ENCODE measurements around the gene HIC2.
"Not testable (repeated sequence)": the region's sequence is repeated elsewhere in the genome, so short reads cannot be mapped to it uniquely, and the experiment has no call there.

The HIC2 gene

DNA sequence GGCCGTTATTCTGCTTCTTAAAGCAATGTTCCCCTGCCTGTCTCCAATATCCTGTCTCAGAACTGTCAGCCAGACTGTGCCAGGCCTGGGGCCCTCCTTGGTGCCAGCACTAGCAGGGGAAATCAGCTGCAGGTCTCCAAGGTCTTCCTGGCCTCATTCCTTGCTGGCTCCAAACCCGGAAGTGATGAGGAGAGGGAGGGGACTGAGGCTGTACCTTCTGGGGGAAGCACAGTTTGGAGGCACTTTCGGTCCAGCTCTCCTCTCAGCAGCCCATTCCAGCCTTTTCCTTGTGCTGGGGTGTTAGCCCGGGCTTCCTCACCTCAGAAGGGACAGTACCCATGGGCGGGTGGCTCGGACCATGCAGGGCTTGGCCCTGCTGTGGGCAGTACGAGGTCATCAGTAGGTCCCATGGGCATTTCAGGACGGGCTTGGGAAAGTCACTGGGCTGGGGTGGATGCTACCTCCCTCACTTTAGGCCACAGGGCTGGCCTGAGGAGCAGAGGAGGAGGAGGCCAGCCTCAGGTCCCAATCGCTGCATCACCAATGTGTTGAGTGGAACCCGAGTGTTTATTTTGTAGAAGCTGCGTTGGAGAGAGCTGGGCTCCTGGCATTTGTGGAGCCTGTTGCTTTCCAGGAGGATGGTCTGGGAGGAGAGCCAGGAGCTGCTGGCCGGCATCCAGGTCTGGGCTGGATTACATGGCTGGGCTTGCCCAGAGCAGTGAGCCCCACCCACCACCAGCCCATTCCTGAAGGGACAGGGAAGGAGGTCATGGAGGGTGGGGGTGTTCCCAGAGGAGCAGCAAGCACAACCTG, 19.0 kb downstream of the HIC2 start:
- not testable (repeated sequence) for DNase-seq (ENCODE audit: low spot score)

DNA sequence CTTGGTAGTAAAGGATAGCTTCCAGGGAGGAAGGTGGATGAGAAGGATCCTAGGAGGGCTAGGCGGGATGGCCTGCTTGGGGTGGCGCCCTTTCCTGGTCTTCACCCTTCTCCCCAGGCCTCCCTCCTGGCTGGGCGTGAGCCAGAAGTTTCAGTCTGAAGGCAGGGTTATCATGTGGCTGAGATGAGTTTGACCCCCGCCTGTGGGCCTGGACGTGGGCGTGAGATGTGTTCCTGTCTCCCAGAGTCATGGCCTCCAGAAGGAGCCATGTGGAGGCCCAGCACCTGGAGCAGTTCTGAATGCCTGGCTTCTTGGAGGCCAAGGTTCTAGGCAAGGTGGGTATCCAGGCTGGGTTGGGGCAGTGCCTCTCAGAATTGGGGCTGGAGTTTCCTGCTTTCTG, 20.8 kb downstream of the HIC2 start:
- not testable (repeated sequence) for DNase-seq (ENCODE audit: low spot score)

DNA sequence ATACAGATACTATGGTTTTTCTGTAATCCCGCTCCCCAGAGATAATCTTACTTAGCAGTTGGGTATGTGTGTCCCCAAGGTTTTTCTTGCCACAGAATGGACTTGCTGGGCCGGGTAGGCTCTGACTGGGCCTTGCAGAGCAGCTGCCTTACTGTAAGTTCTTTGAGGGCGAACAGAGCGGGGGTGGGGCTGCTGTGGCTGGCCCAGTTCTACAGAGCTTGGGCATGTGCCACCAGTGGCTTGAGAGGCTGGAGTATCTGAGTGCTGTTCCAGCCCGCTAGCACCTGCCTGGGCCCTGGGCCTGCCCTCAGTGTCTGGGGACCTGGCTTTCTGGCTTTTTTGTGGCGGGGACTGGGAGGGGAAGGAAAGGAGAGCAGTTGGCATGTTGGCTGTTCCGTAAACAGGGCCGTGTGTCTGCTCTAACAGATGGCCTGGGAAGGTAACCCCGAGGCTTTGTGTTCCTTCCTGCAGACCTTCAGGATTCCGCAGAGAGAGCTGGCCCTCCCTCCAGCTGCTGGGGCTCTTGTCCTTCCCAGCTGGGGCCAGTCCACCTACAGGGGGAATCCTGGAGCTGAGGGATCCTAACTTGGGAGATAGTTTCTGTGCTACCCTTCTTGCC, 23.0 kb downstream of the HIC2 start:
- not testable (repeated sequence) for DNase-seq (ENCODE audit: low spot score)

DNA sequence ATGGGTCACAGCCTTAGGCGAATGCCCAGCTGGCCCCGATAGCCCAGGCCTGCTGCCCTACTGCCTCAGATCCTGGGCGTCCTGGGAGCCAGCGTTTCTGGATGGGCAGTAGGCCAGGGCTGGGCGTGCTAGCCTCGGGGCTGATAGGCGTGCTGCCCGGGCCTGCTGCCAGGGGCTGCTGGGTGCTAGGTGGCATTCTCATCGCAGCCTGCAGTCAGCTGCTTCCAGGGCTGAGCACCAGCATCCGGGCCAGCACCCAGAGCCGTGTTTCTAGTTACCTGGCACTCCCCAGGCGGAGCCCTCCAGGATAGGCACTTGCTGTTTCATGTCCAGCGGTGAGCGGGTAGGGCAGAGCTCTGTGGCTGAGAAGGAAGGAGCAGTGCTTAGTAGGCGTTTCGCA, 23.5 kb downstream of the HIC2 start:
- not testable (repeated sequence) for DNase-seq (ENCODE audit: low spot score)

DNA sequence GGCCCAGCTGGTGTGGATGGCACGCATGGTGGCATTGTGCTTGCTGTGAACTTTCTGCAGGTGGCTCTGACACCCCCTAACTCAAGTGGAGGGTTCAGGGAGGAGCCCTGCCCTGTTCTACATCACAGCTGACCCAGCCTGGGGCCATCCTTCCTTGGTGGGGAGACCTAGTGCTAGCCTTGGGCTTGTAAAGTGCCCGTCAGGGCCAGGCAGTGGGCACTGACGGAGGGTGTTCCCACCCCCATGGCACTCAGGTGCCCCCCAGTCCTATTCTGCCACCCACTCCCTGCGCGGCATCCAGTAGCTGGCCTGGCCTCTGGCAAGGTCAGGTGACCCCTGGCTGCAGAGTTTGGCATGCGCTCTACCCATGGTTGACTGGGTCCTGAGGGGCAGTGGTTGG, 24.0 kb downstream of the HIC2 start:
- DNase-seq (ENCODE audit: low spot score) = not testable (repeated sequence)

DNA sequence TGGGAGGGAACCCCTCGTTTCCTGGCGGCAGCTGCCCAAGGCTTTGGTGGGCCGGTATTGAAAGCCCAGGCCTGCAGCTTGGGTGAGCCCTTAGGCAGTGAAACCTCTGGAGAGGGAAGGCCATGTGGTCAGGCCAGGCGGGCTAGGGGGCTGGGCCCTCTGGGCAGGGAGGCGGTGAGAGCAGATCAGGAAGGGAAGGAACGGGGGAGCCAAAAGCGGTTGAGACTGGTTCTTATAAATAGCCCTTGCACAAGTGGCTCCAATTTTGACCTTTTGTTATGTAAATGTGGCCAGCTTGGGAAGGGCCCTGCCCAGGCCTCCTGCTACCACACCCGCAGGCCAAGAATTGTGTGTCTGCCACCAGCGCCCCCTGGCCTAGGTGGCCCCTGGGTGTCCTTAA, 25.0 kb downstream of the HIC2 start:
- DNase-seq (ENCODE audit: low spot score) = not testable (repeated sequence)

DNA sequence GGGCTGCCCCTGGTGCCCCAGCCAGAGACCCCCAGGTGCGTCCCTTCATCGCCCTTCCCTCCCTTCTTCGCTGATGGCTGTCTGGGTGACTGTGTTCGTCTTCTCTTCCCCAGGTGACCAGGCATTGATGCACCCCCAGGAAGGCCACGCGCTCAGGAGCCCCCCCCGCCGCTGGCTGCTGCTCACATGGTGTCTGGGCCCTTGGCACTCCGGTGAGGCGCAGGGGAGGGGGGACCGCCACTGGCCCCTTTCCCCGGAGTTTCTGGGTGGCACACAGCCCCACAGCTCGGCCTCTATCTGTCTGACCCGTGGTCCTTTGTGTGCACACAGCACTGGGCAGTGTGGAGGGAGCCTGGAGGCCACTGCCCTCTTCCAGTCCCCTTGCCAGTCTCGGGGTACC, 25.5 kb downstream of the HIC2 start:
- DNase-seq (ENCODE audit: low spot score) = not testable (repeated sequence)

DNA sequence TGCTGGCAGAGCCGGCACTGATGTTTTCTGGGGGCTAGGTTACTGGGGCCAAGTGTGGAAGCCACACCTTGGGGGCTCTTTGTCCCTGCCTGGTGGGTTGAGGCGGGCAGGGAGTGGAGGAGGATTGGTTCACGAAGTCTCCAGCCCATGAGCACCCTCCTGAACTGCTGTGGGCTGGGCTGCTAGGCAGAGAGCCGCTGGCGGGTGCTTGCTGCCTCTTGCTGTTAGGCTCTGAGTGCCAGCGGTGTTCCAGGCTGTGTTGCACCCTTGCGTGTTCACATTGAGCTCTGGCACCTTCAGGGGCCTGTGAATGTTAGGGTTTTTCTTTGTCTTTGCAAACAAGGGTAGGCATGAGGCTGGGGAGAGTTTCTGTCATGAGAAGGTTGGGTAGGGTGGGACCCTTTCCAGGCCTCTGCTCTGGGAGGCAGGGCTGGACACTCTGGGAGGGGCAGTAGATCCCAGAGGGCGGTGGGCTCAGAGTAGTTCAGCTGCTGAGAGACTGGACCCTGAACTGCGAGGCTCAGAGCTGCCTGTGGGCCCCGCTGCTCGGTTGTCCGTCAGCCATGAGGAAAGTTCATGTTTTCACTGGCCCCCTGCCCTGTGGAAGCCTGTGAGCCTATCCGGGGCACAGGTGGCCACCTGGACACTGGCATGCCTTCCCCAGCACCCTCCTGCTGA, 26.0 kb downstream of the HIC2 start:
- DNase-seq (ENCODE audit: low spot score) = no peak

DNA sequence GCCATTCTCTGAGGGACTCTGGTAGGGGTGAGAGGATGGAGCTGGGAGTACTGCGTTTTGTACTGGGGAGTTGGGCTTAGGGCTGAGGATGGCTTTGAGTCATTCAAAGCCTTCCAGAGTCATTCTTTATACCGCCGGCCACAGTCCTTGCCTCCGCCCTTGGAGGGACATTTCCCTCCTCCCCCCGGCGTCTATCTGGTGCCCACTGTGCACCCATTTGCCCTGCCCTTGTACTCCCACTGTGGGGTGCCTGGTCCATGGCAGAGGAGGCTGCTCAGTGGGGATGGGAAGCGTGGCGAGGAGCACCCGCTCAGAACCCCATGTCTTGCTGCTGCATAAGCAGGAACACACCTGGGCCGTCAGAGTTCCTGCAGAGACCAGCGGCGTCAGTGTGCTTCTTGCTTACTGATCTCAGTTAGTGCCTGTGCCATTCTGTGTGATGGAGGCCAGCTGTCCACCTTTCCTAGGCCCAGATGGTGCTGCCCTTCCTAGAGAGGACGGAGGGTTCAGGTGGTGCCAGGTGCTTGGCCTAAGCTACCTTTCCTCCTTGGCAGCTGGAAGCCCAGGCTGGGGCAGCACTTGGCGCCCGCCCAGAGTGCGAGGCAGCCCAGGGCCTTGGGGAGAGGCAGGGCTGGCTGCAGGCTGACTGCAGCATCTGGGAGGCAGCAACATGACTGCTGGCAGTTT, 26.7 kb downstream of the HIC2 start:
- no peak for DNase-seq (ENCODE audit: low spot score)

DNA sequence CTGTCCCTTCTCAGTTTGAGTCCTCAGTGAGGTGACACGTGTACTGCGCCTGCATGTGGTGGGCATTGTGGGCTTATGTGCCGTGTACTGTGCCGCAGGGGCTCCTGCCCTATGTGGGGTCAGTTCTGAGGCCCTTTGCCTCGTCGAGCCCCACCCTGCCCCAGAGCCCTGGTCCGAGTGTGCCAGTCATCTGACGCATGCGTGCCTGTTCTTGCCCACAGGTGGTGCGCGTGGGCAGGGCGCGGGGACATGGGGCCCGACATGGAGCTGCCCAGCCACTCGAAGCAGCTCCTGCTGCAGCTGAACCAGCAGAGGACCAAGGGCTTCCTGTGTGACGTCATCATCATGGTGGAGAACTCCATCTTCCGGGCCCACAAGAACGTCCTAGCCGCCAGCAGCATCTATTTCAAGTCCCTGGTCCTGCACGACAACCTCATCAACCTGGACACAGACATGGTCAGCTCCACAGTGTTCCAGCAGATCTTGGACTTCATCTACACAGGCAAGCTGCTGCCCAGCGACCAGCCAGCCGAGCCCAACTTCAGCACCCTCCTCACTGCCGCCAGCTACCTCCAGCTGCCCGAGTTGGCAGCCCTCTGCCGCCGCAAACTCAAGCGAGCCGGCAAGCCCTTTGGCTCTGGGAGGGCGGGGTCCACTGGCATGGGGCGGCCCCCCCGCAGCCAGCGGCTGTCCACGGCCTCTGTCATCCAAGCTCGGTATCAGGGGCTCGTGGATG, 27.7 kb downstream of the HIC2 start:
- no peak for DNase-seq (ENCODE audit: low spot score)

DNA sequence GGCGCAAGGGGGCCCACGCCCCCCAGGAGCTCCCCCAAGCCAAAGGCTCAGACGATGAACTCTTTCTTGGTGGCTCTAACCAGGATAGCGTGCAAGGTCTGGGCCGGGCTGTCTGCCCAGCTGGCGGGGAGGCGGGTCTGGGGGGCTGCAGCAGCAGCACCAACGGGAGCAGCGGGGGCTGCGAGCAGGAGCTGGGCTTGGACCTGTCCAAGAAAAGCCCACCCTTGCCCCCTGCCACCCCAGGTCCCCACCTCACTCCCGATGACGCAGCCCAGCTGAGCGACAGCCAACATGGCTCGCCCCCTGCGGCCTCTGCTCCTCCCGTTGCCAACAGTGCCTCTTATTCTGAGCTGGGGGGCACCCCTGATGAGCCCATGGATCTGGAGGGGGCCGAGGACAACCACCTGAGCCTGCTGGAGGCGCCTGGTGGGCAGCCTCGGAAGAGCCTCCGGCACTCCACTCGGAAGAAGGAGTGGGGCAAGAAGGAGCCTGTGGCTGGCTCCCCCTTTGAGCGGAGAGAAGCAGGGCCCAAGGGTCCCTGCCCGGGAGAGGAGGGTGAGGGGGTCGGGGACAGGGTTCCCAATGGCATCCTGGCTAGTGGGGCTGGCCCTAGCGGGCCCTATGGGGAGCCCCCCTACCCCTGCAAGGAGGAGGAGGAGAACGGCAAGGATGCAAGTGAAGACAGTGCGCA, 28.4 kb downstream of the HIC2 start:
- no peak for DNase-seq (ENCODE audit: low spot score)

DNA sequence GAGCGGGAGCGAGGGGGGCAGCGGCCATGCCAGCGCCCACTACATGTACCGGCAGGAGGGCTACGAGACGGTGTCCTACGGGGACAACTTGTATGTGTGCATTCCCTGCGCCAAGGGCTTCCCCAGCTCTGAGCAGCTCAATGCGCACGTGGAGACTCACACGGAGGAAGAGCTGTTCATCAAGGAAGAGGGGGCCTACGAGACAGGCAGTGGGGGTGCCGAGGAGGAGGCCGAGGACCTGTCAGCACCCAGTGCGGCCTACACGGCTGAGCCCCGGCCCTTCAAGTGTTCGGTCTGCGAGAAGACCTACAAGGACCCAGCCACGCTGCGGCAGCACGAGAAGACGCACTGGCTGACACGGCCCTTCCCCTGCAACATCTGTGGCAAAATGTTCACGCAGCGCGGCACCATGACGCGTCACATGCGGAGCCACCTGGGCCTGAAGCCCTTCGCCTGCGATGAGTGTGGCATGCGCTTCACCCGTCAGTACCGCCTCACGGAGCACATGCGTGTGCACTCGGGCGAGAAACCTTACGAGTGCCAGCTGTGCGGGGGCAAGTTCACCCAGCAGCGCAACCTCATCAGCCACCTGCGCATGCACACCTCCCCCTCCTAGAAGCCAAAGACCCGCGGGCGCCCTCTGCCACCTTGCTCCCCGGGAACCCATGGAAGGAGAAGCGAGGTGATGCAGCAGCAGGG, 29.1 kb downstream of the HIC2 start:
- DNase-seq (ENCODE audit: low spot score) = no peak

DNA sequence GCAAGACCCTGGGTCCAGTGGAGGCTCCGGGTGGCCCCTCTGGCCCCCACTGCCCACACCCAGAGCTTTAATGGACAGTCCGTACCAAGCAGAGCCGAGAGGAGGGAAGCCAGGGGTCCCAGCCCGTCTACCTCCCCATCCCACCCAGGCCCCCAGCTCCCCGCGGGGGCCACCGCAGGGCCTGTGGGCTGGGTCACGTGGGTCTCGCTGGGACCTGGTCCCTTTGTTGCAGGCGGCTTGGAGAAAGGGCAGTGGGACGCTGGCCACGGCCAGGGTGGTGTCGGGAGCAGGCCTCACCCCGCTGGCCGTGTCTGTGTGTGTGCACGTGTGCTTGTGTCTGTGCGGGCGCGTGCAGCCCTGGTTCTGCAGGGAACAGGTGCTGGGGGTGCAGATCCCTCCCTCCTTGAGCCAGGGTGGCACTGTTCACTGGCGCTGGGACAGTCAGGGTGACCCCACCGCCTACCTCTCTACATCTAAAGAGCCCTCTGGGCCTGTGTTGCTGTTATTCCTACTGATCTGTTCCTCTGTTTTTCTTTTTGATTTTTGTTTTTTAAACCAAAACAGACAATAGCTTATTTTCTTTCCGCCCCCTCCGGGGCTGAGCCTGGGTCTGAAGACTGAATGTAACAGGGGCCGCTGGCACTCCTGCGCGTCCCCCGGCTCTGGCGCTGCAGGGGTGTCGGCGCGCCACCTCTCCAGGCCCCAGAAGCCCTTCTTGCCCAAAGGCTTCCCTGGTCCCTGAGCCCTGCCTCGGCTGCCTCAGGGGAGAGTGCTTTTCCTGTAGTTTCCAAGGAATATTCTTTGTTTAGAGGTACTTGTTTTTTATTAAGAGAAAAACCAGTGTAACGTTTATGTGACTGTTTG, 29.9 kb downstream of the HIC2 start:
- DNase-seq (ENCODE audit: low spot score) = no peak

DNA sequence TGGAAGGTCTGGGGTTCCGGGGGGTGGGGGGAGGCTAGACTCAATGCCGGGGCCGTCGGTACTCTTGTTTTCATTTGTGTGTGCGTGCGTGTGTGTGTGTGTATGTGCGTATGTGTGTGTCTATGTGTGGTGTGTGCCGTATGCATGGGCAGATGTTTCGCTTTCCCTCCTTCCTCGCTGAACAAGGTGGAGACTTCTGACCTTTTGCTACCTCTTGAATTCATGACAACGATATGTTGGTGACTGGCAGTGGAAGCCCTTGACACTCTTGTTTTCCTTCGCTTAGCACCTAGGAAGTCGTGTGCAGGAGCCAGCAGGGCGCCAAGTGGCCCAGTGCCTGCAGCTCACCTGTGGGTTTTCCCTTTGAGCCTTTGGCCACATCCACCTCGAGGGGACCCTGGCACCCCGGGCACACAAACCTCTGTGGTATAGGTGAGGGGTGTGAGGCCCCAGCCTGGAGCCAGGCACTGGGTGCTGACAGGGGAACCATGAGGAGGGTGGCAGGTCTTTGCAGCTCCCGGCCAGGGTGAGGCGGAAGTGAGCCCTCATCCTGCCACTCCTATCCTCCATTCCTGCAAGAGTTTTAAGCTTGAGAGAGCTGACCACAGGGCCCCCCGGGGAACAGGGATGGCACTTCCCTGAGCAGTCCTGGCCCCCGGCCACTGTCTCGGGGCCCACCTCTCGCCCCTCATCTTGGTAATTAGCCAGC, 30.7 kb downstream of the HIC2 start:
- no peak for DNase-seq (ENCODE audit: low spot score)

DNA sequence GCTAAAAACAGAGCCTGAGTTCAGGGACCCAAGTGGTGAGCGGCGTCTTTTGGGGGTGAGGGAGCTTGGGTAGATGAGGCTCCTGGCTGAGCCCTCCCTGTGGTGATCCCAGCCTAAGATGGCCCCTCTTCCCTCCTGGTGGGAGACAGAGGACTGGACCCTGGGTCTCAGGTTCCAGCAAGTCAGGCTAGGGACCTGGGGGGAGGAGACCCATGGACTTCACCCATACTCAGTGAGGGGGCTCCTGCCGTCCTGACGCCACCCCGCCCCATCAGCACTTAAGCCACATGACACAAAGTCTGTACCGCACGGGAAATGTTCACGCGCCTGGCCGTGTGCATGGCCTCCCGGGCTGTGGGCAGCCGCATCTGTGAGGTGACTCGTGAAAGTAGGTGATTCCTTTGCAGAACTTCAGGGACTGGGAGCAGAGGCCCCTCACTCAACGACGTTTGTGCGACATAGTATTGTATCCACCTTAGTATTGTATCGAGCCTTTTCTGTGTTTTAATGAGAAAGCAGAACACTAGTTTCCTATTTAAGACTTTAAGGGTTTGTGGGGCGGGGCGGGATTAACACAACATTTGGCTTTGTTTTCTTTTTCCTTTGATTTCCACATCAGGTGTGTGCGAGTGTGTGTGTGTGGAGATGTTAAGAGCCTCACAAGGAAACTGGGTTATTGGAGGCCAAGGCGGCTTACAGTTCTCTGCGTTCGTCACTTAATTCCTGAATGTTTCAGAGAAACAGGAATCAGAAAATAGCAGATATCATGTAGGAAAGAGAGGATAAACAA, 31.7 kb downstream of the HIC2 start:
- no peak for DNase-seq (ENCODE audit: low spot score)

DNA sequence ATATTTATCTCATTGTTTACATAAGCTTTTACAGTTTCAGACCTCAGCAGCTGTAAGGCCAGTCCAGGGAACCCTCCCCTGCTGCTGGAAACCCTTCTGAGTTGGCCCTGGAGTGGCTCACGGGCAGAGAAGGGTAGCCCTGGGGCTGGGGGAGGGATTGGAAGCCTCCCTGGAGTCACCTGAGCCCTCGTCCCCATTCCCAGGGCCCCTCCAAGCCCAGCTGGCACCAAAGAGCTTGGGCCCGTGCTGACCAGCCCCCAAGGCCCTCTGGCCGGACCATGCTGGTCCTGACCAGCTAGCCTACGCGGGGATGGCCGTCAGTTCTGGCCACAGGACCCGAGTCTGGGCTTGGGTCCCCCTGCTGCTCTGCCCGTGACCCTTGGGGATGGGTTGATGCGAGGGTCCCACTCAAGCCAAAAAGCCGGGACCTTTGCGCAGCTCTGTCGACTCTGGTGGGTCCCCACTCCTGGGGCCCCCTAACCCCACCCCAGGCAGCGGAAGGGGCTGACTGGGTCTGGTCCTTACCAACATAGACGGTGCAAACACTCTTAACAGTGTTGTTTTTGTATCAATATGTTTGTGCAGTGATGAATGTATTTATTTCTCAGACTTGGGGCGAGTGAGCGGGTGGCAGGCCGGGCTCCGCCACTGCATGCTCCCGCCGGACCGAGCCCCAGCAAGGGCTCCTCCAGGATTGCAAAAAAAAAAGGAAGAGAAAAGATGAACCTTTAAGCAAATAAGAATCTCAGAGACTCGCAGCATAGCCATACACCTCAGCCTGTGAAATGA, 32.6 kb downstream of the HIC2 start:
- DNase-seq (ENCODE audit: low spot score) = no peak

DNA sequence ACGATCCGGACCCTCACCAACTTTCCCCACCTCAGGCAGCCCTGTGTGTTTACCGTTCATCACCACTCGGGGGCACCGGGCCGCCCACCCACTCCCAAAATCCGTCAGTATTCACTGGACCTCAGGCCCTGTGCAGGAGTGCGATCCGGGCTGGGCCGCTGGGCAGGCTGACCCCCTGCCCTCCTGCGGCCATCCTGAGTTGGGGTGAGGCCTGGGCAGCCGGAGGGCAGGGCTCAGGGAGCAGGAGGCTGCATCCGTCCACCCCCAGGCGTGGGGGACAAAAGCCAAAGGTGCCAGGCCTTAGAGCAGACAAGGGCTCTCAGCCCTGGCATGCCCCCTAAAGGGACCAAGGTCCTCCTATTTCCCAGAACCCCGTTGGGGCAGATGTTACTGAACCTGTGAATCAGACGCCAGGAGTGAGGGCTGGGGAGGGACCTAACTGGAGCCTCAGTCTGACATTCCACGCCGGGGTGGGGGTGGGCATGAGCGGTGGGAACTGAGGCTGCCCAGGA, 33.2 kb downstream of the HIC2 start:
- no peak for DNase-seq (ENCODE audit: low spot score)

Measured in hepatic stellate cell (primary cell).